ENCODE measurements around the gene RPS6KA2.
"Not testable (repeated sequence)": the region's sequence is repeated elsewhere in the genome, so short reads cannot be mapped to it uniquely, and the experiment has no call there.

RPS6KA2 gene

GRCh38 chr6:166639921-166640320 lies 12.9 kb upstream of the RPS6KA2 start:
- TF ChIP-seq ZFX (IDR thresholded peaks at IDR 0.05; ENCODE audit: borderline replicate concordance): no peak
- TF ChIP-seq, protein P1, sequence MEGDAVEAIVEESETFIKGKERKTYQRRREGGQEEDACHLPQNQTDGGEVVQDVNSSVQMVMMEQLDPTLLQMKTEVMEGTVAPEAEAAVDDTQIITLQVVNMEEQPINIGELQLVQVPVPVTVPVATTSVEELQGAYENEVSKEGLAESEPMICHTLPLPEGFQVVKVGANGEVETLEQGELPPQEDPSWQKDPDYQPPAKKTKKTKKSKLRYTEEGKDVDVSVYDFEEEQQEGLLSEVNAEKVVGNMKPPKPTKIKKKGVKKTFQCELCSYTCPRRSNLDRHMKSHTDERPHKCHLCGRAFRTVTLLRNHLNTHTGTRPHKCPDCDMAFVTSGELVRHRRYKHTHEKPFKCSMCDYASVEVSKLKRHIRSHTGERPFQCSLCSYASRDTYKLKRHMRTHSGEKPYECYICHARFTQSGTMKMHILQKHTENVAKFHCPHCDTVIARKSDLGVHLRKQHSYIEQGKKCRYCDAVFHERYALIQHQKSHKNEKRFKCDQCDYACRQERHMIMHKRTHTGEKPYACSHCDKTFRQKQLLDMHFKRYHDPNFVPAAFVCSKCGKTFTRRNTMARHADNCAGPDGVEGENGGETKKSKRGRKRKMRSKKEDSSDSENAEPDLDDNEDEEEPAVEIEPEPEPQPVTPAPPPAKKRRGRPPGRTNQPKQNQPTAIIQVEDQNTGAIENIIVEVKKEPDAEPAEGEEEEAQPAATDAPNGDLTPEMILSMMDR (IDR thresholded peaks at IDR 0.05): no peak
- no peak overlapping the region for H3K27ac ChIP-seq

GRCh38 chr6:166638573-166638964 lies 11.5 kb upstream of the RPS6KA2 start:
- H3K27ac ChIP-seq: no peak overlapping the region
- TF ChIP-seq, protein P1 (IDR thresholded peaks at IDR 0.05): no peak
- TF ChIP-seq ZFX (IDR thresholded peaks at IDR 0.05; ENCODE audit: borderline replicate concordance): no peak

DNA sequence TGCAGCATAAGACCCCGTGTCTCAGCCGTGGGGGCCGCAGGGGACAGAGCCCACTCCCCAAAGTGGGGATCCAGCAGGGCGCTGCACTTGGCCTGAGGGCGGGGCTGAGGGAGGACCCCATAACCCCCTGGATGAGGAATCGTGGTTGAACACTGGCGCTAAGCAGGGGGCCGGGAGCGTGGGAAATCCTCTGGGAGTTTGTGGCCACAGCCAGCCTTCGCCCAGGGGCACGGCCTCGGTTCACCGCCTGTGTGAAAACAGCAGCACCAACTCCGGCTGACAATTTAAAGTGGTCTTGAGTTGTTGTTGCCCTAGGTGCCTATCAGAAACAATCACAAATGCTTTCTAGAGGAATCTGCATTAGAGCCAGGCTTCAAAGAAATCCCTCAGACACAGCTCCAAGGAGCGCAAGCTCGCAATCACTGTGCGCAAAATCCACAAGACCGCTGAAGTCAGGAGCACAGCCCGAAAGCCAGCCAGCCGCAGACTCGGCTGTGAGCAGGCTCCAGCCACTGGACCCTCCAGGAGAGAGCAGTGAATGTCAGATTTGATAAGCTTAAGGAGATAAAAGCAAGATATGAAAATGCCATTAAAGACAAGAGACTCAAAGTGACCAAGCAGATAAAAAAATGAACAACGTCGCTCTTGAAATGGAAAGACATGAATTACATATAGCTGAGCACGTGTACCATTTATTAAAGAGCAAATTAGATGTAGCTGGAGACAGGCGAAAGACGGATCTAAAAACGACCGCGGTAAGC lies 10.9 kb upstream of the RPS6KA2 start:
- H3K27ac ChIP-seq: no peak overlapping the region
- no peak for TF ChIP-seq ZFX (IDR thresholded peaks at IDR 0.05; ENCODE audit: borderline replicate concordance)
- TF ChIP-seq, protein P1 (IDR thresholded peaks at IDR 0.05): no peak

GRCh38 chr6:166636934-166637333 lies 9.9 kb upstream of the RPS6KA2 start:
- no peak for TF ChIP-seq ZFX (IDR thresholded peaks at IDR 0.05; ENCODE audit: borderline replicate concordance)
- TF ChIP-seq, protein P1 (IDR thresholded peaks at IDR 0.05): no peak
- H3K27ac ChIP-seq: no peak overlapping the region

DNA sequence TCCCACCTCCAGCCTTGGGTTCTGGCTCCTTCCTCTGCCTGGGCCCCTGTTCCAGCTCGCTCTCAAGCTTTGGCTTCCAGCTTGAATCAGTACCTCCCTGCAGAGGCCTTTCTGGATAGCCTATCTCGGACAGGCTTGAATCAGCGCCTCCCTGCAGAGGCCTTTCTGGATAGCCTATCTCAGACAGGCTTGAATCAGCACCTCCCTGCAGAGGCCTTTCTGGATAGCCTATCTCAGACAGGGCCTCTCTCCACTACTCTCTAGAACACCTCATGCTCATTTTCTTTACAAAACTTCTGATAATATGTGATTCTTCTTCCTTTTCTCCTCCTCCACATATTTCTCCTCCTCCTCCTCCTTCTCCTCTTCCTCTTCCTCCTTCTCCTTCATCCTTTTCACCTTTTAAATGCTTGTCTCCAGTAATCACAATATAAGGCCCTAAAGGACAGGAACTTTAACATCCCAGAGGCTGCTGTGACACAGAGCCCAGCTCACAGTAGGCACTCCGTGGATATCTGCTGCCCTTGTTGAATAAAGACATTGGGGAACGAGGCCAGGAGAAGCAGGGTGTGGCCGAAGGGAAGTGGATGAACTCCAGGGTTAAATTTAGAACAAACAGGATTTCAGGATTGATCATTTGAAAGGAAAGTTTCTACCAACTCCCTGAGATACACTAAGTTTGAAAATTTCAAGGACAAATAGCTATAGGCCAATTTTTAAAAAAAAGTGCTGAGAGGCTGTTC lies 9.3 kb upstream of the RPS6KA2 start:
- H3K27ac ChIP-seq: no peak overlapping the region
- no peak for TF ChIP-seq ZFX (IDR thresholded peaks at IDR 0.05; ENCODE audit: borderline replicate concordance)
- TF ChIP-seq, protein P1 (IDR thresholded peaks at IDR 0.05): no peak

GRCh38 chr6:166635013-166635970 lies 8.2 kb upstream of the RPS6KA2 start:
- TF ChIP-seq, protein P1 (IDR thresholded peaks at IDR 0.05): no peak
- no peak for TF ChIP-seq ZFX (IDR thresholded peaks at IDR 0.05; ENCODE audit: borderline replicate concordance)
- no peak overlapping the region for H3K27ac ChIP-seq

GRCh38 chr6:166634581-166634980 lies 7.5 kb upstream of the RPS6KA2 start:
- H3K27ac ChIP-seq: not testable (repeated sequence)

Data from 22Rv1 (cell line).